IMR-90 (cell line): Measurements from ENCODE around the gene CENPU. TPM values are rescaled to one million over a fixed set of nuclear protein-coding genes. Genes with fewer than 3 reads are reported as not detected.

Experiments
- ATAC-seq: fragments of 200-7000 bp; cut with Tn5 transposase; 2 replicates; pipeline ENCODE4 v1.9.1; 2020; ENCODE audit warnings: low read depth, mild to moderate bottlenecking, moderate library complexity
- BruUV-seq: library from RNA; stranded (reverse); fragments of 400-500 nt; replicated peaks from 2 replicates; lab custom pipeline; 2021; lab: Mats Ljungman, UMichigan
- CTCF ChIA-PET: fragments of 300-600 bp; formaldehyde crosslinking; extraction: SDS; loops from one replicate; lab custom pipeline; 2021; ENCODE audit warnings: antibody characterized with exemption; lab: Yijun Ruan, JAX
- POLR2A ChIA-PET: fragments of 300-600 bp; sonication (Branson Sonifier 250); formaldehyde crosslinking; loops from one replicate; lab custom pipeline; 2022; ENCODE audit warnings: antibody characterized with exemption; ENCODE audit not compliant: unreplicated experiment; lab: Charles Lee
- DNase-seq: peaks from one replicate; pipeline ENCODE4 v3.0.0; 2013
- H2AFZ ChIP-seq: replicated peaks from 2 replicates; pipeline ENCODE3; 2013; ENCODE audit warnings: low read length, mild to moderate bottlenecking; ENCODE audit not compliant: poor library complexity
- H2AK5ac ChIP-seq: 2 replicates; pipeline ENCODE4 v1.6.1; 2013; ENCODE audit warnings: low read depth, low read length, inconsistent platforms
- H2AK9ac ChIP-seq: replicated peaks from 2 replicates; pipeline ENCODE3; 2013; ENCODE audit warnings: mild to moderate bottlenecking, low read depth, low read length, moderate library complexity; ENCODE audit not compliant: poor library complexity
- H2BK120ac ChIP-seq: 2 replicates; pipeline ENCODE4 v1.6.1; 2013; ENCODE audit warnings: low read depth, low read length, inconsistent platforms
- H2BK15ac ChIP-seq: 3 replicates; pipeline ENCODE4 v1.6.1; 2013; ENCODE audit warnings: low read depth, low read length, inconsistent platforms
- H2BK20ac ChIP-seq: 2 replicates; pipeline ENCODE4 v1.6.1; 2013; ENCODE audit warnings: low read depth, mild to moderate bottlenecking, inconsistent platforms, low read length, moderate library complexity
- H2BK5ac ChIP-seq: 2 replicates; pipeline ENCODE4 v1.6.1; 2013; ENCODE audit warnings: mild to moderate bottlenecking, low read depth, low read length, inconsistent platforms; ENCODE audit not compliant: poor library complexity, severe bottlenecking
- H3K14ac ChIP-seq: replicated peaks from 2 replicates; pipeline ENCODE4 v1.6.1; 2013; ENCODE audit warnings: low read depth, low read length, inconsistent platforms
- H3K18ac ChIP-seq: 2 replicates; pipeline ENCODE4 v1.6.1; 2013; ENCODE audit warnings: low read depth, low read length, control low read depth
- H3K23ac ChIP-seq: 2 replicates; pipeline ENCODE4 v1.6.1; 2013; ENCODE audit warnings: low read depth, low read length, inconsistent platforms
- H3K27ac ChIP-seq: 2 replicates; pipeline ENCODE4 v1.5.1; 2013; ENCODE audit warnings: mild to moderate bottlenecking, control low read depth, low read length; ENCODE audit not compliant: insufficient read depth
- H3K27me3 ChIP-seq: 2 replicates; pipeline ENCODE4 v1.6.1; 2013; ENCODE audit warnings: low read length; ENCODE audit not compliant: control insufficient read depth, insufficient read depth
- H3K36me3 ChIP-seq: 2 replicates; pipeline ENCODE4 v1.6.1; 2013; ENCODE audit warnings: low read length, mixed read lengths; ENCODE audit not compliant: control insufficient read depth, insufficient read depth
- H3K4ac ChIP-seq: 2 replicates; pipeline ENCODE4 v1.6.1; 2013; ENCODE audit warnings: low read depth, low read length, inconsistent platforms
- H3K4me1 ChIP-seq: 2 replicates; pipeline ENCODE4 v1.6.1; 2013; ENCODE audit warnings: low read length, mixed read lengths; ENCODE audit not compliant: control insufficient read depth, insufficient read depth
- H3K4me2 ChIP-seq: 2 replicates; pipeline ENCODE4 v1.6.1; 2013; ENCODE audit warnings: low read depth, mild to moderate bottlenecking, control low read depth, low read length, moderate library complexity
- H3K4me3 ChIP-seq: 2 replicates; pipeline ENCODE4 v1.5.1; 2013; ENCODE audit warnings: low read depth, mild to moderate bottlenecking, control low read depth, low read length, moderate library complexity; ENCODE audit not compliant: insufficient read depth
- H3K56ac ChIP-seq: 2 replicates; pipeline ENCODE4 v1.6.1; 2013; ENCODE audit warnings: low read length, inconsistent platforms; ENCODE audit not compliant: insufficient read depth; ENCODE audit errors: extremely low read depth
- H3K79me1 ChIP-seq, 2 experiments: 2 replicates each; pipeline ENCODE4 v1.6.1; 2013; ENCODE audit warnings: low read length in 2 of 2, inconsistent platforms in 1 of 2, low read depth in 1 of 2
- H3K9ac ChIP-seq: 2 replicates; pipeline ENCODE4 v1.6.1; 2013; ENCODE audit warnings: low read depth, low read length, control low read depth
- H3K9me1 ChIP-seq: 2 replicates; pipeline ENCODE4 v1.6.1; 2013; ENCODE audit warnings: low read length, inconsistent platforms; ENCODE audit not compliant: insufficient read depth
- H3K9me3 ChIP-seq: 2 replicates; pipeline ENCODE4 v1.6.1; 2013; ENCODE audit warnings: low read length; ENCODE audit not compliant: control insufficient read depth, insufficient read depth
- H4K20me1 ChIP-seq: 2 replicates; pipeline ENCODE4 v1.6.1; 2013; ENCODE audit warnings: low read length, inconsistent platforms; ENCODE audit not compliant: insufficient read depth
- H4K5ac ChIP-seq: 2 replicates; pipeline ENCODE4 v1.6.1; 2013; ENCODE audit warnings: mild to moderate bottlenecking, low read depth, low read length, control low read depth
- H4K8ac ChIP-seq, 2 experiments: 2 replicates each; pipeline ENCODE4 v1.6.1; 2013; ENCODE audit warnings: low read depth in 2 of 2, low read length in 2 of 2, control low read depth in 1 of 2, inconsistent platforms in 1 of 2
- H4K91ac ChIP-seq: 2 replicates; pipeline ENCODE4 v1.6.1; 2013; ENCODE audit warnings: low read depth, low read length, inconsistent platforms; ENCODE audit not compliant: insufficient read depth
- BHLHE40 ChIP-seq: fragments of 150-350 bp; IDR thresholded peaks from 2 replicates; pipeline ENCODE4 v1.6.1; 2016; ENCODE audit warnings: mild to moderate bottlenecking, low read depth, low read length
- CEBPB ChIP-seq: IDR thresholded peaks from 2 replicates; pipeline ENCODE4 v1.6.1; 2012; ENCODE audit warnings: low read depth, low read length, improper control_type of control experiment
- CHD1 ChIP-seq: IDR thresholded peaks from 2 replicates; pipeline ENCODE4 v1.6.1; 2012; ENCODE audit warnings: low read depth, low read length, improper control_type of control experiment
- FOS ChIP-seq: fragments of 150-350 bp; IDR thresholded peaks from 2 replicates; pipeline ENCODE4 v1.6.1; 2016; ENCODE audit warnings: low read depth, low read length
- MAFK ChIP-seq: IDR thresholded peaks from 2 replicates; pipeline ENCODE4 v1.6.1; 2012; ENCODE audit warnings: low read depth, low read length, improper control_type of control experiment
- MAZ ChIP-seq: IDR thresholded peaks from 2 replicates; pipeline ENCODE4 v1.6.1; 2012; ENCODE audit warnings: low read depth, mild to moderate bottlenecking, low read length, improper control_type of control experiment, moderate library complexity, borderline replicate concordance
- MXI1 ChIP-seq: IDR thresholded peaks from 2 replicates; pipeline ENCODE4 v1.6.1; 2012; ENCODE audit warnings: low read depth, mild to moderate bottlenecking, low read length, moderate library complexity, borderline replicate concordance
- NFE2L2 ChIP-seq: fragments of 150-350 bp; IDR thresholded peaks from 2 replicates; pipeline ENCODE4 v1.6.1; 2016; ENCODE audit warnings: low read depth, mild to moderate bottlenecking, low read length
- POLR2A ChIP-seq: IDR thresholded peaks from 2 replicates; pipeline ENCODE4 v1.6.1; 2012; ENCODE audit warnings: mild to moderate bottlenecking, low read depth, low read length
- RAD21 ChIP-seq: IDR thresholded peaks from 2 replicates; pipeline ENCODE4 v1.6.1; 2012; ENCODE audit warnings: low read length, improper control_type of control experiment
- RCOR1 ChIP-seq: IDR thresholded peaks from 2 replicates; pipeline ENCODE4 v1.6.1; 2012; ENCODE audit warnings: mild to moderate bottlenecking, low read length, improper control_type of control experiment; ENCODE audit not compliant: insufficient replicate concordance
- SMC3 ChIP-seq: fragments of 150-350 bp; IDR thresholded peaks from 2 replicates; pipeline ENCODE4 v1.6.1; 2016; ENCODE audit warnings: low read depth, mild to moderate bottlenecking, antibody characterized with exemption, low read length, moderate library complexity
- WGBS, 2 experiments: methylation state at CpG; one replicate each; pipeline versions ENCODE4 v1.1.5 to v1.1.7; 2013; ENCODE audit warnings: missing lambda C conversion rate in 2 of 2; ENCODE audit not compliant: insufficient read length in 1 of 2; ENCODE audit errors: extremely low coverage in 2 of 2; 5-methylcytosine and 5-hydroxymethylcytosine counted together
- dilution Hi-C: fragments of 300-500 bp; cut with HindIII; formaldehyde crosslinking; loops from one replicate; pipeline ENCODE4 v1.14.3; 2018; ENCODE audit warnings: low sequenced_read_pairs; ENCODE audit not compliant: unreplicated experiment
- in situ Hi-C: fragments of 300-500 bp; cut with MboI; formaldehyde crosslinking; loops from 3 replicates; pipeline ENCODE4 v1.14.3; 2019; ENCODE audit warnings: low sequenced_read_pairs, inconsistent platforms, mixed read lengths
- intact Hi-C: fragments of 100-400 bp; cut with micrococcal nuclease; formaldehyde crosslinking; loops from 2 replicates; pipeline ENCODE4 v1.10.0; 2022
- polyA plus RNA-seq, 3 experiments: library from polyadenylated mRNA; depleted of rRNA; stranded (reverse); fragments of >200 nt; gene quantifications; 2 replicates each; pipeline ENCODE4 v1.2.3, GENCODE V29; 2012; ENCODE audit warnings: low replicate concordance in 1 of 3
- total RNA-seq: library from RNA; depleted of rRNA; stranded (reverse); fragments of >200 nt; gene quantifications from 2 replicates; pipeline ENCODE4 v1.2.3, GENCODE V29; 2012
- TF ChIP-seq, protein P1 (sequence below): fragments of 150-350 bp; IDR thresholded peaks from 2 replicates; pipeline ENCODE4 v1.6.1; 2017; ENCODE audit warnings: mild to moderate bottlenecking, antibody characterized with exemption, low read length, low read depth
- TF ChIP-seq, protein P2 (sequence below): conservative IDR thresholded peaks from 2 replicates; pipeline ENCODE4 v1.5.1; 2012; ENCODE audit warnings: mild to moderate bottlenecking, low read depth, low read length, improper control_type of control experiment
- TF ChIP-seq, protein P3 (sequence below): fragments of 150-350 bp; IDR thresholded peaks from 2 replicates; pipeline ENCODE4 v1.6.1; 2016; ENCODE audit warnings: low read depth, mild to moderate bottlenecking, low read length, moderate library complexity, borderline replicate concordance

The CENPU gene
- total and polyA plus RNA-seq, 2 of the 4 experiments (the other 2 are of a cell fraction), result 13.6 to 14.6 TPM

GRCh38 chr4:184688447-184688846 is 45.4 kb downstream of the CENPU start:
- peak overlapping the region; percentile 14; the same call in 1 of the 2 replicates for H3K4ac ChIP-seq
- H3K27ac ChIP-seq, result peak overlapping the region; percentile 21; the same call in 1 of the 2 replicates
- no peaks in the 10 kb centered on the region; the same call in 1 of the 2 replicates for H3K36me3 ChIP-seq
- H4K20me1 ChIP-seq, result no peaks in the 10 kb centered on the region
- in situ Hi-C loops, result no loop called here
- peaks cover 6% of the 10 kb centered on the region for H3K9me1 ChIP-seq
- DNase-seq (peak; percentile 95), ATAC-seq (peak; percentile 96)
- no peak overlapping the region for H4K5ac ChIP-seq
- no peaks in the 10 kb centered on the region for H3K27me3 ChIP-seq
- no peak overlapping the region for H2AK5ac ChIP-seq
- no peak overlapping the region for H3K23ac ChIP-seq
- no peak overlapping the region; the same call in 1 of the 2 replicates for H3K56ac ChIP-seq
- dilution Hi-C loops, result no loop called here
- WGBS, 2 experiments, result 35% methylated on average over 7 of the region's 11 CpGs; no CpG with 5 or more reads in 1 of the 2 experiments
- H3K18ac ChIP-seq, result peak overlapping the region; percentile 16; the same call in 1 of the 2 replicates
- POLR2A ChIA-PET, result no interaction called here
- TSS peak; percentile 22 for BruUV-seq
- CTCF ChIA-PET, result no interaction called here
- H2BK5ac ChIP-seq, result peak overlapping the region; percentile 66
- no peak overlapping the region for H4K91ac ChIP-seq
- peak overlapping the region in 1 of 2 experiments; percentile 62; a peak in 1 of 4 replicates for H4K8ac ChIP-seq
- H3K4me1 ChIP-seq, result peaks cover 4% of the 10 kb centered on the region; the same call in 1 of the 2 replicates
- no peak overlapping the region for H3K14ac ChIP-seq
- H3K4me3 ChIP-seq, result no peak overlapping the region
- peak overlapping the region; percentile 53 for H2AFZ ChIP-seq
- H3K79me1 ChIP-seq, result 0 out of 4 replicates have a peak, but pooled peaks cover 0 to 4% of the 10 kb centered on the region in 2 experiments
- H3K4me2 ChIP-seq, result peak overlapping the region; percentile 14
- H2BK120ac ChIP-seq, result no peak overlapping the region; the same call in 1 of the 2 replicates
- H2AK9ac ChIP-seq, result peak overlapping the region; percentile 20
- TF ChIP-seq, protein P1, sequence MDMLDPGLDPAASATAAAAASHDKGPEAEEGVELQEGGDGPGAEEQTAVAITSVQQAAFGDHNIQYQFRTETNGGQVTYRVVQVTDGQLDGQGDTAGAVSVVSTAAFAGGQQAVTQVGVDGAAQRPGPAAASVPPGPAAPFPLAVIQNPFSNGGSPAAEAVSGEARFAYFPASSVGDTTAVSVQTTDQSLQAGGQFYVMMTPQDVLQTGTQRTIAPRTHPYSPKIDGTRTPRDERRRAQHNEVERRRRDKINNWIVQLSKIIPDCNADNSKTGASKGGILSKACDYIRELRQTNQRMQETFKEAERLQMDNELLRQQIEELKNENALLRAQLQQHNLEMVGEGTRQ, result no peak
- no peak for TF ChIP-seq RCOR1
- peak; percentile 75 for TF ChIP-seq BHLHE40
- no peak; the same call in 1 of the 2 replicates for TF ChIP-seq MAZ
- TF ChIP-seq, protein P2, sequence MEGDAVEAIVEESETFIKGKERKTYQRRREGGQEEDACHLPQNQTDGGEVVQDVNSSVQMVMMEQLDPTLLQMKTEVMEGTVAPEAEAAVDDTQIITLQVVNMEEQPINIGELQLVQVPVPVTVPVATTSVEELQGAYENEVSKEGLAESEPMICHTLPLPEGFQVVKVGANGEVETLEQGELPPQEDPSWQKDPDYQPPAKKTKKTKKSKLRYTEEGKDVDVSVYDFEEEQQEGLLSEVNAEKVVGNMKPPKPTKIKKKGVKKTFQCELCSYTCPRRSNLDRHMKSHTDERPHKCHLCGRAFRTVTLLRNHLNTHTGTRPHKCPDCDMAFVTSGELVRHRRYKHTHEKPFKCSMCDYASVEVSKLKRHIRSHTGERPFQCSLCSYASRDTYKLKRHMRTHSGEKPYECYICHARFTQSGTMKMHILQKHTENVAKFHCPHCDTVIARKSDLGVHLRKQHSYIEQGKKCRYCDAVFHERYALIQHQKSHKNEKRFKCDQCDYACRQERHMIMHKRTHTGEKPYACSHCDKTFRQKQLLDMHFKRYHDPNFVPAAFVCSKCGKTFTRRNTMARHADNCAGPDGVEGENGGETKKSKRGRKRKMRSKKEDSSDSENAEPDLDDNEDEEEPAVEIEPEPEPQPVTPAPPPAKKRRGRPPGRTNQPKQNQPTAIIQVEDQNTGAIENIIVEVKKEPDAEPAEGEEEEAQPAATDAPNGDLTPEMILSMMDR, result no peak
- peak; percentile 72; the same call in 1 of the 2 replicates for TF ChIP-seq CEBPB
- 0 out of 2 replicates have a peak, but pooled peaks have one; percentile 58 for TF ChIP-seq MXI1
- no peak for TF ChIP-seq SMC3
- no peak for TF ChIP-seq NFE2L2
- TF ChIP-seq MAFK, result peak; percentile 20; the same call in 1 of the 2 replicates
- no peak for TF ChIP-seq POLR2A
- TF ChIP-seq, protein P3, sequence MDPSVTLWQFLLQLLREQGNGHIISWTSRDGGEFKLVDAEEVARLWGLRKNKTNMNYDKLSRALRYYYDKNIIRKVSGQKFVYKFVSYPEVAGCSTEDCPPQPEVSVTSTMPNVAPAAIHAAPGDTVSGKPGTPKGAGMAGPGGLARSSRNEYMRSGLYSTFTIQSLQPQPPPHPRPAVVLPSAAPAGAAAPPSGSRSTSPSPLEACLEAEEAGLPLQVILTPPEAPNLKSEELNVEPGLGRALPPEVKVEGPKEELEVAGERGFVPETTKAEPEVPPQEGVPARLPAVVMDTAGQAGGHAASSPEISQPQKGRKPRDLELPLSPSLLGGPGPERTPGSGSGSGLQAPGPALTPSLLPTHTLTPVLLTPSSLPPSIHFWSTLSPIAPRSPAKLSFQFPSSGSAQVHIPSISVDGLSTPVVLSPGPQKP, result no peak
- TF ChIP-seq CHD1, result no peak
- TF ChIP-seq FOS, result peak; percentile 63
- 0 out of 2 replicates have a peak, but pooled peaks have one; percentile 5 for TF ChIP-seq RAD21
- no peak overlapping the region for H3K9ac ChIP-seq
- H3K9me3 ChIP-seq, result no peaks in the 10 kb centered on the region
- intact Hi-C loops, result no loop called here
- H2BK15ac ChIP-seq, result no peak overlapping the region
- peak overlapping the region; percentile 15; the same call in 1 of the 2 replicates for H2BK20ac ChIP-seq
